Measurements from ENCODE around the gene HLA-DMB.

GRCh38 chr6:32932132-32932868 lies 8.5 kb downstream of the HLA-DMB start:
- no peak for TF ChIP-seq CTCF (IDR thresholded peaks at IDR 0.05; ENCODE audit: low read depth, low read length, missing input control)
- TF ChIP-seq JUND (IDR thresholded peaks at IDR 0.05), result no peak
- TF ChIP-seq SP1 (IDR thresholded peaks at IDR 0.05), result no peak
- no peak for TF ChIP-seq YY1 (IDR thresholded peaks at IDR 0.05)

Data from liver (tissue), 3 donors.